GM18519 (cell line): Measurements from ENCODE around the gene COG3.

ENCODE experiments used
- ATAC-seq: cut with Tn5 transposase; IDR thresholded peaks from one replicate; pipeline ENCODE4 v1.9.1; 2021; ENCODE audit warnings: mild to moderate bottlenecking, moderate library complexity; ENCODE audit not compliant: unreplicated experiment, low FRiP score

Gene COG3

DNA sequence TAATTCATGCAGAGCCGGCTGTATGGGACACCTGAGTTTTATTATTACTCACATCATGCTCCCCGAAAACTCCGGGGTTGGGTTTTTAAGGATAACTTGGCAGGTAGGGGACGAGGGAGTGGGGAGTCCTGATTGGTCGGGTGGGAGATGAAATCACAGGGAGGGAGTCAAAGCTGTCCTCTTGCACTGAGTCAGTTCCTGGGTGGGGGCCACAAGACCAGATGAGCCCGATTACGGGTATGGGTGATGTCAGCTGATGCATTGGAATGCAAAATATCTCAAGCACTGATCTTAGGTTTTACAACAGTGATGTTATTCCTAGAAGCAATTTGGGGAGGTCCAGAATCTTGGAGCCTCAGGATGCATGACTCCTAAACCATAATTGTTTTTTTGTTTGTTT lies 18.6 kb upstream of the COG3 start:
- no peak for ATAC-seq

DNA sequence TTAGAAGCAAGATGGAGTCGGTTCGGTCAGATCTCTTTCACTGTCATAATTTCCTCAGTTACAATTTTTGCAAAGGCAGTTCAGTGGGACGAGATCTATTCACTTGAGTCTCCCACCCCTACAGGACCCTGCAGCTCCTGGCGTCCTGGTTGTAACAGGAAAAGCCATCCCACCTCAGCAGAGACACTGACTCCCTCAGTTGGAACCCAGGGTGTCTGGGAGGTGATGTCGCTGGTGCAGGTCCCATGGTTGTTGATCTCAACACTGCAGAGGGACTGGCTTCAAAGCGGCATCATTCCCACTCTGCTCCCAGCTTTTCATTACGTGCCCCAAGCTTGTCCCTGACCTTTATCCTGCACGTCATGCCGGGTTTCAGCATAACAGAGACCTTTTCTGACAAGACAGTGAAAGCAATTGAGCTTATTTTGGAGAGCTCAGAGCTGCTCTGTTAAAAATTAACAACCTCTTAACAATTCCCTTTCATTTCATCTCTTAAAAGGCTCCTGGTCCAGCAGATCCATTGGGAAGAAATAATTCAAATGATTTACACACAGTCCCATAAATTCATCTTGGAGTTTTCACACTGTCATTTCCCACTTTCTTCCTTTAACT lies 17.6 kb upstream of the COG3 start:
- no peak for ATAC-seq

DNA sequence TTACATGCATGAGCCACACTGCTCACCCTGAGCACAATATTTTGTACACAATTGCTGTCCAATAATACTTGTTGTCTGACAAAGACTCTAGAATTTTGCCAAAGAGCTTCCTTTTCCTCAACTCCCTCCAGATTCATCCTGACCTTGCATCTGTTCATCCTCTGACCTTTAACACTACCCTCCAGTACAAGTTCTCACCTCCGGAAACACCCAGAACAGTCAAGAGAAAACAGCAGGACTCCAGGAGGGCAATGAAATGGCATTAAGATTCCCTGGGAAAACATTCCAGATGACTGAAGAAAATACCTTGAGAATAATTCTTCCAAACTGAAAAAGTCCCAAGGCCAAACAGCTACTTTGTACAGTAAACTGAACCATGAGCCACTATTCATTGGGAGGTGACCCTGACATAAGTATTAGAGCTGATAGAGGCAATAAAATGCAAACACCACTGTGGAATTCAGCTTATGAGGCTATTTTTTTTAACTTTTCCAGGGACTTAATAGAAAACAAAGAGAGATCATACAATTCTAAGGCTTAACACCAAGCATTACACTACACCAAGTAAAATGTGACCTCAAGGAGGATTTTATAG lies 15.7 kb upstream of the COG3 start:
- ATAC-seq: no peak

DNA sequence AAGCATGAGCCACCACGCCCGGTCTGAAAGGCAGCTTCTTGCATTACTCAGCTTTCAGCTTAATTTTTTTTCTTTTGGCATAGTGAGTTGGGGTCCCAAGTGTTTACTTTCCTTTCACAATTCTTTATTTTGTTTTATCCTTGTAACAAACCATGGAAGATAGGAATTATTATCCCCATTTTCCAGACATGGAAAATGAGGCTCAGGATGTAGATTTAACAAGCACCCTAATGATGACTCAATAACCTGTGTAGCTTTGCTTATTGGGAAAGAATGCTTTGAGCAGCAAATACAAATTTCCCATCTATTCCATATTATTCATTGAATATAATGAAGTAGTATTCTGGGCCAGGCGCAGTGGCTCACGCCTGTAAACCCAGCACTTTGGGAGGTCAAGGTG lies 13.5 kb upstream of the COG3 start:
- ATAC-seq: no peak

DNA sequence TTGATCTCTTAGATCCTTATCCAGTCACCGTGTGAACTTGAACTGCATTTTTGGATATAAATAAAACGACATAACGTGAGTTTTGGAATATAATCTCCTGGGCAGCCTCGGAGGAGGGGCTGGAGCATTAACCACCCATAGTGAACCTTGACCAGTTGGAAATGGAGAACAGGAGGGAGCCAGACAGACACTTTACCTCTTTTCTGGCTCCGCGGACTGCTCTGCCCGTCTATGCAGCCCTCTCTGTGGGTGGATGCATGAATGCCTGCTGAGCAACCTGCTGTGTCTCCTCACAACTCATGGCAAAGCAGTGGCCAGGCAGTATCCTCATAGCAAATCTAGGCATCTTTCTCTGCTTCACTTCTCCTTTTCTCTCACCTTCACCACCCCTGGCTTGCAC lies 10.5 kb upstream of the COG3 start:
- no peak for ATAC-seq

DNA sequence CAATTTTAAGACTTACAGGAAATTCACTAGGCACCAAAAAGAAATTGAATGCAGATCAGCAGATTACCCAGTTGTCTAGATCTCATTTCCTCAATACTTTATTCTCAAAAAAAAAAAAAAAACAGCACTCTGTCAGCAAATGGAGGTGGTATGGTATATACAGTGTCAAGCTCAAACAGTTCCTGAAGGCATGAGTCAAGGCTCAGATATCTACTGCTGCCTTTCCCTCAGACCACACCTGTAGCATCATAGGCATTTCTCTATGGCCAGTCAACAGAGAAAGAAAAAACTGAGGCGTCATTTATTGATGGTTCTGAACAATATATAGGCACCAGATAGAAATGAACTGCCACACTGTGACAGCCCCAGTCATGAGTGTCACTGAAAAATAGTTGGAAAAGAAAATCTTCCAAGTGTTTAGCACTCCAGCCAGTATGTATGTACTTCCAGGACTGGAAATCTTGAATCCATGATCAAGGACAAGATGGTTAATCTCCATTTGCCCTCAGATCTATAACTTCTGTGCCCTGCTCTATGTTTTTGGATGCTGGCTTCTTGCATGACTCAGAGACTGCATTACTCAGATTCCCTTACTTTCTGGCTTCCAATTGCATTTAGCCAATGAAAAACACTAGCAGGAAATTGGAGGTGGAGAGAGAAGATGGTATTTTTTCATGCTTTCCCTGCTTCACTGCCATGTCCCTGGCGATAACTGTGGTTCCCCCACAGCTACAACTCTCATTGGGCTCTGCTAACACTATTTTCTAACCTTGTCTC lies 8.4 kb upstream of the COG3 start:
- ATAC-seq: no peak

DNA sequence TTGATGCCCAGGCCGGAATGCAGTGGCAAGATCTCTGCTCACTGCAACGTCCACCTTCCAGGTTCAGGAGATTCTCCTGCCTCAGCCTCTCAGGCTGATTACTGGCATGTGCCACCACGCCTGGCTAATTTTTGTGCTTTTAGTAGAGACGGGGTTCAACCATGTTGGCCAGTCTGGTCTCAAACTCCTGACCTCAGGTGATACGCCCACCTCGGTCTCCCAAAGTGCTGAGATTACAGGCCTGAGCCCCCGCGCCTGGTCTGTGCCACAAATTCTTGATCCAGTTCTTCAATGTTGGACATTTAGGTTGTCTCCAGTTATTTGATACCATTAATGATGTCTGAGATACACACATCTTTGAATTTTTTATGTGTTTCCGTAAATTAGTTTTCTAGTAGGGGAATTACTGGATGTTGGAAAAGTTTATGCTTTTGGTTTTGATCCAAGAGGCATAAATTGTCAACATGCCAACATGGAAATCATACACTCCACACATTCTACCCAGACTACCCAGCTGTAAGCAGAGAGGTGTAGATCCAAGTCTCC lies 525 bp upstream of the COG3 start:
- no peak for ATAC-seq

DNA sequence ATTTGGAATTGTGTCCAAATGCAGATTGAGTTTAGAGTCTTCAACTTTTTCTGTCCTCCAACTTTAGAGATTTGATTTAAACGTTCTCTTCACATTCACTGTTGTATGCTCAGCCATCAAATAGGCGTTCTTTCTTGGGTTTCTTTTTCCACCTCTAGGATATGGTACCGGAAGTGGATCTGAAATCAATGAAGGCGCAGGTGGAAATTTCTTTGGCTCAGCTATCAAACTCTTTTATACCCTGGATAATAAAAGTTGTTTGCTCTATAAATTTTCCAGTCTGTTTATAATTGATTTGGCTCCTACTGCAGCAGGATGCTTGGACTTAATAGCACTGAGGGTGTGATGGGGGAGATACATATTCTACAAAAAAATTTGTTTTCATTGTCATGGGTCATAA lies 1.6 kb downstream of the COG3 start:
- no peak for ATAC-seq

DNA sequence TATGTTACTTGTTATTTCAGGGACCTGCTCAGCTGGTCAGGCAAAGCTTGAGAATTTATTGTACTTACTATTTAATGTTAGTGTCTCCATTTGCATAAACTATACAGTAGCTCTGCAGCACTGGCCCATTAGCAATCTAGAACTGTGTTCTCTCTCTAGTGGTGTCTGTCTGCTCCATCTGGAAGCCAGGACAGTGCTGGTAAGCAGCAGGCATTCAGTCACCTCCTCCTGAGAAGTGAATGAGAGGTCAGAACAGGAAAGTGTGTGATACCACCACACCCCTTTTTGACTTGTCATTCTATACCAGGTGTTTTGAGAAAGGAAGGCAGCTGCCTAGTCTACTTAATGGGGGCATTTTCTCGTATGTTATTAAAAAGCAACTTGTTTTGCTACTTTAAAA lies 3.9 kb downstream of the COG3 start:
- no peak for ATAC-seq

DNA sequence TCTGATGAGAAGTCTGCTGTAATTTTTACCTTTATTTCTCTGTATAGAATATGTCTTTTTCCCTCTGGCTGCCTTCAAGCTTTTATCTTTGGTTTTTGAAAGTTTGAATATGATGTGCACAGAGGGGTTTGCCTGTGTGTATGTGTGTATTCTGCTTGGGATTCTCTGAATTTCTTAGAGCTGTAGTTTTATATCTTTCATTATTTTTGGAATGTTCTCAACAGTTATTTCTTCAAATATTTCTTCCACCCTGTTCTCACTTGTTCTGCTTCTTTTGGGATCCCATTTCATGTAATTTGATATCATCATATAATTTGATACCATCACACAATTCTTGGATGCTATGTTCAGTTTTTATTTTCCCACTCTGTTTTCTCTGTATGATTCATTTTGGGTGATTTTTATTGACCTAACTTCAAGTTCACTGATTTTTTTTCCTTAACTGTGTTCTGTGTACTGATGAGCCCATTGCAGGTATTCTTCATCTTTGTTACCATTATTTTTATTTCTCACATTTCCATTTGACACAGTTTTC lies 7.5 kb downstream of the COG3 start:
- no peak for ATAC-seq

DNA sequence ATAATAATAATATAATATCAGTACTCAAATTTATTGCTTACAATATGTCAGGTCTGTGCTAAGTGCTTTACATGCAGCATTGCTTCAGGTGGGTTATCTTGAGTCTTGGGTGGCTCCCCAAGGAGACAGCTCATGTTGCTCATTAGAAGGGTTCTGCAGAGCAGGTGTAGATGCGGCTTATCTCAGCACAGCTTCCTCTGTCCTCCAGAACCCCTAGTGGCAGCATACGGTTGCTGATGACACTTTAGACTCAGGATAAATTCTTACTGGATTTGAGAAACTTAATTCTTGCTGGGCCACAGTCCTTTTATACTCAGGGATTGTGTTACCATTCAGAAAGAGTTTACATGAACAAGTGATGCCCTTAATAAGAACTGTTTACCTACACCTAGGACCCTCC lies 8.9 kb downstream of the COG3 start:
- peak; percentile 40 for ATAC-seq

DNA sequence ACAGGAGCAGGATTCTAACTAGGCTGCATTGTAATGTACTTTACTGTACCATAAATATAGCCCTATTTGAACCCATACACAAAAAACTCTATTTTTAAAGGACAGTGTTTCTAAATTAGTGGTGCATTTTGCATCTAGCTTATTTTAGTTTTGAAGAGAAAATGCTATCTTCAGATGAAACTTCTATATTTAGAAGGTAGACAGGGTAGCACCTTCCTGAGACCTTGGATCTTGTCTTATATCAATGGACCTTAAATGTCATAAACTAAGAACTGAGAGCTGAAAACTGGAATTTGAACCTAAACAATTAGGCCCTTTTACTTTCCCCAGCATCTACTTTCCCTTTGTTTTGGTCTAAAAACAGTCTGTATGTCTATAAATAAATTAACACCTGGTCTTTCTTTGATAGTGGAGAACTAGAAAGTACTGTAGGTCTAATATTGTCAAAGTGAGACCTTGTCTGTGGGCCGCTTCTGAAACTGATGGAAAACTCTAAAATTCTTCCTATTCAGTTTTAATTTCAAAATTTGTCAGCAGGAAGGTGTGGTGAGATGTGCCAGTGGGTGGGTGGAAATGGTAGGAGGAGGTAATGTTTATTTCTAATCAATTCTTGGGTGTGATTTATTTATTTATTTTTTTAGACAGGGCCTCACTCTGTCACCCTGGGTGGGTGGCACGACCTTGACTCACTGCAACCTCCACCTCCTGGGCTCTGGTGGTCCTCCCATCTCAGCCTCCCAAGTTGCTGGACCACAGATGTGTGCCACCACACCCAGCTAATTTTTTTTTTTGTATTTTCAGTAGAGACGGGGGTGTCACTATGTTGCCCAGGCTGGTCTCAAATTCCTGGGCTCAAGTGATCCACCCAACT lies 10.1 kb downstream of the COG3 start:
- ATAC-seq: no peak

DNA sequence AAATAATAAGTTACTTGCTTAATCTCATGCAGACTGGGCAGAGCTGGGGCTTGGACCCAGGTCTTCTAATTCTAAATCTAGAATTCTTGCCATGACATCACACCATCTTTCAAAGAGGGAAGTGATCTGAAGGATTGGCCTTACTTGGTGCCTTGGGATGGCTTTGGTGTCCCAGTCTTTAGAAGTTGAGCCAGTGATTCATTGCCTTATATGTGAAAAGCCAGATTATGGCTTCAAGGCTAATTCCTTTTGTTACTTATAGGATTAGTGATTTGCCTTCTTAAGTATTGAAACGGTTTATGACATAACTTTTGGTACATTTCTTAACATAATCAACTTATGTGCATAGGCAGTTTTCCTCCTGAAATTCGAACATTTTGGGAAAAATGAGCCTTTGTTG lies 14.9 kb downstream of the COG3 start:
- ATAC-seq: no peak

DNA sequence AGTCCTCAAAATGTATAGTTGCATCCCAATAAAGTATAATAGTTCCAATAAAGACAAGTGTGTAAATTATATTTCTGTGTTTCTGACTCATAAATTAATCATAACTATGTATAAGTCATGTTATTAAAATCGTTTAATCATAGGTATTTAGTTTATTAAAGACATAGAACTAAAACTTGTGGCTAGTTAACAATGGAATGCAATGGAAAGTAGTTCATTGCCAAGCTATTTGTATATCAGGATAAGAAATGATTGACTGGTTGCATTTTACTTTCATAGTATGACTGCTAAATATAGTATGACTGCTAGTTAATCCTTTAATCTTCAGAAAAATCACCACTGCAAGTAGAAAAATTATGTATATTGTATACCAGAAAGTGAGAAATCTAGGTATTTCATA lies 16.9 kb downstream of the COG3 start:
- ATAC-seq: no peak

DNA sequence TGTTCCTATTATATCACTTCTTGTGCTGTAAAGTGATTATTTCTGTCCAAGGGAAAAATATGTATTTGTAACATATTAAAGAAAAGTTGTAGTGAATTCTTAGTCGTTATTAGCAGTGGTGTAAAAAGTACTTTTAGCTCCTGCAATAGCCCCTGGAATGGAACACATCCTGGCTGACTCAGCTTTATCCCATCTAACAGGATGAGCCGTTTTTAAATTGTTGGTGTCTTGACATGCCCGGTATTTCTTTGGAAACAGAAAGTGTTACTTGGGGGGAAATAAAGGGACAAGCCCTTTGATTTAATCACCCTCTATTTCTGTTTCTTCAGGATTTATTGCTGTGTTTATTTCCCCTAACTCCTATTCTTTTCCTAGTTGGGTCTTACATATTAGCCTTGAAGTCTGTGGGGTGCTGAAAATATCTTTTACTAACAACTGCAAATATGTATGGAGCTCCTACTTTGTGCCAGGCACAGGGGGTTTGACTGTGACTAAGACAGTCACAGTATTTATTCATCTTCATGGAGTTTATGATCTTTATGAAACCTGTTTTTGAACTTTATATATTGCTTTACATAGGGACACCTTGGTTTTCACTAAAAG lies 17.9 kb downstream of the COG3 start:
- ATAC-seq: no peak

DNA sequence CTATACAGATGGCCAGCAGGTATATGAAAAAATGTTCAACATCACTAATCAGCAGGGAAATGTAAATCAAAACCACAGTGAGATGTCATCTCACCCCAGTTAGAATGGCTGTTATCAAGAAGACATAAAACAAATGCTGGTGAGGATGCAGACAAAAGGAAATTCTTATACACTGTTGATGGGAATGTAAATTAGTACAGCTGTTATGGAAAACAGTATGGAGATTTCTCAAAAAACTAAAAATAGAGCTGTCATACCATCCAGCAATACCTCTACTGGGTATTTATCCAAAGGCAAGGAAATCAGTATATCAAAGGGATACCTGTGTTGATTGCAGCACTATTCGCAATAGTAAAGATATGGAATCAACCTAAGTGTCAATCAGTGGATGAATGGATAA lies 22.9 kb downstream of the COG3 start:
- ATAC-seq: no peak

DNA sequence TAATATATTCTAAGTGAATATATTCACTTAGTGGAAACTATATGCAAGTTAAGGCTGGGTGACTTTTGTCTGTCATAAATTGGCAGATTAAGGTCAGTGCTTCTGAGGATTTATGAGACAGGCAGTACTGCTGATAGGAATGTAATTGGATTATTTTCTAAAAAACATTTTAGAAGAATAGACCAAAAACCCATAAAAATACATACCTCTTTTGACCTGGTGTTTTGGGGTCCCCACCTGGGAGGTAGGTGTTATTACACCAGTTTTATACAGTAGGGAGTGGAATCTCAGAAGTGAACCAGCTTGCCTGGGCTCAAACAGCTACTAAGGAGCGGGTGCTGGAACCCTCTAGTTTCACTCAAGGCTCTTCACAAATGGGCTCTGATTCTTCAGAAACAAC lies 25.3 kb downstream of the COG3 start:
- no peak for ATAC-seq

DNA sequence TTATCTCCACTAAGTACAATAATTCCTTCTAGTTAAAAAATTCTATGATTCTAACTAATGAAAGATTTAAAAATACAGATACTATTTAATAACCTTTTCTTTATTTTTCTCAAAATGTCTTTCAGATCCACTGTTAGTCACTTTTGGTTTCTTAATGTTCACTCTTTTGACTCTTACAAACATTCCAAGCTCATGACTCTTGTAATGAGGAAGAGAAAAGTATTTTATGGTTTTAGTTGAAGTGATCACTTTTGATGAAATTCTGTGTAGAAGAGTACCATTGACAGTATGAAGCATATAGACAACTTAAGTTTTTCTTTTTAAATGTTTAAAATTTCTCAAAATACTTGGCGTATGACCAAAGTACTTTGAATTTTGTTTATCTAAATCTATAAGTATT lies 27.8 kb downstream of the COG3 start:
- no peak for ATAC-seq

DNA sequence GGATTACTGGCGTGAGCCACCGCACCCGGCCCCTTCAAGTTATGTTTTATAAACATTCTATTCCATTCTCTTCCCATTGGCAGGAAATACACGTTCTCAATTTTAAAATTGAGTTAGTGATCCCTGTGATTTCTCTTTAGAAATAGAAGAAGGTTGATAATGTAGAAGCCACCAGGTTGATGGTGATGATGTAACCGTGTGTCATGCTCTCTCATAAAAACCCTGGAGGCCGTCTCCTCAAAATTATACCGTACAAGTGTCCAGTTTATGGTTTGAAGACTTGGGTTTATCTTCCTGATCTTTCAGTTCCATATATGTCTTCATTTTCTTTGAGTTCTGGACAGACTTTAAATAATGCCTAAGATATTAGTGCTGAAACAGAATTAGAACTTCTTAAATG lies 32.2 kb downstream of the COG3 start:
- no peak for ATAC-seq

DNA sequence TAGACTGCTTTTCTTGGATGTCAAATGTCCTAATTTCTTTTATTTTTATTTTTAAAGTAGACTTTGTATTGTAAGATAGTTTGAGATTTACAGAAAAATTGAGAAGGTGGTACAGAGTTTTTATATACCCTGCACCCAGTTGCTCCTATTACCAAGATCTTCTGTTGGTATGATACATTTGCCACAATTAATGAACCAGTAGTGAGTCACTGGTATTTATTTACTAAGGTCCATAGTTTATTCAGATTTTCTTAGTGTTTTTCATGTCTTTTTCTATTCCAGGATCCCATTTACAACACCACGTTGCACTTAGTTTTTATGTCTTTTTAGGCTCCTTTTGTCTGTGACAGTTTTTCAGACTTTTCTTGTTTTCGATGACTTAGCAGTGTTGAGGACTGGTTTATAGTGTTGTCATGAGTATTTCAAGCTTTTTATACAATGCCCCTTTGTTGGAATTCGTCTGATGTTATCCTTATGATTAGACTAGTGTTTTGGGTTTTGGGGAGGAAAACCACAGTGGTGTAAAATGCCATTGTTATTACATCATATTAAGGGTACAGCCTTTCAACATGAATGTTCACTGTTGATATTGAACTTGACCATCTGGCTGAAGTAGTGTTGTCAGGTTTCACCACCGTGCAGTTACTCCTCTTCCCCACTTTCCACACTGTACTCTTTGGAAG lies 35.9 kb downstream of the COG3 start:
- no peak for ATAC-seq
